22Rv1 (cell line): ENCODE data around the gene CORO2B.

ENCODE experiments used
- CTCF ChIP-seq: fragments of 450-650 bp; IDR thresholded peaks from 2 replicates; pipeline ENCODE4 v1.5.1; 2017; ENCODE audit warnings: mild to moderate bottlenecking
- ZFX ChIP-seq: fragments of 450-650 bp; IDR thresholded peaks from 2 replicates; pipeline ENCODE4 v1.6.1; 2017; ENCODE audit warnings: antibody characterized with exemption, borderline replicate concordance

- TF ChIP-seq CTCF (no peak), ZFX (no peak)
These were observed 13.3 kb downstream of the CORO2B start for GRCh38 chr15:68592054-68592453.
